Adrenal gland (tissue), 12 donors: ENCODE data around the gene ANKRD44. TPM values are rescaled to one million over a fixed set of nuclear protein-coding genes. Genes with fewer than 3 reads are reported as not detected.

Source experiments
- DNase-seq, 7 donors: peaks; one replicate each; pipeline ENCODE4 v3.0.0-alpha.2; 2019 to 2020
- H3K27ac ChIP-seq, 5 donors: fragments of 200-600 bp; sonication (generic) in 4 of 5; 1 replicate in 3 of 5; 2 replicates in 2 of 5; pipeline versions ENCODE4 v1.5.1 to v1.8.0; 2016 to 2020; ENCODE audit warnings: mild to moderate bottlenecking in 1 of 5
- H3K27me3 ChIP-seq: fragments of 200-600 bp; 2 replicates; pipeline ENCODE4 v1.8.0; 2021
- H3K36me3 ChIP-seq, 2 donors: fragments of 200-600 bp; replicated peaks in 1 of 2; 1 replicate in 1 of 2; 2 replicates in 1 of 2; pipeline versions ENCODE4 v1.5.1 to v1.8.0; 2018 to 2022
- H3K4me1 ChIP-seq, 2 donors: fragments of 200-600 bp; replicated peaks in 1 of 2; 1 replicate in 1 of 2; 2 replicates in 1 of 2; pipeline versions ENCODE4 v1.5.1 to v1.8.0; 2018 to 2021
- H3K4me3 ChIP-seq, 4 donors: fragments of 200-600 bp; sonication (generic) in 3 of 4; one replicate each; pipeline ENCODE4 v1.5.1; 2016 to 2018
- H3K9me3 ChIP-seq, 3 donors: fragments of 200-600 bp; sonication (generic) in 1 of 3; replicated peaks in 1 of 3; 1 replicate in 2 of 3; 2 replicates in 1 of 3; pipeline versions ENCODE4 v1.5.1 to v1.8.0; 2016 to 2021
- CTCF ChIP-seq, 6 experiments: fragments of 450-650 bp in 4 of 6; fragments of 200-600 bp in 2 of 6; sonication (generic) in 1 of 6; IDR thresholded peaks; 1 replicate in 5 of 6; 2 replicates in 1 of 6; pipeline versions ENCODE4 v1.5.1 to v1.8.0; 2016 to 2021; ENCODE audit warnings: antibody characterized with exemption in 6 of 6, mild to moderate bottlenecking in 2 of 6, moderate library complexity in 1 of 6
- POLR2A ChIP-seq, 2 donors: fragments of 450-650 bp; IDR thresholded peaks; one replicate each; pipeline ENCODE4 v1.6.1; 2017; ENCODE audit warnings: antibody characterized with exemption in 2 of 2, mild to moderate bottlenecking in 2 of 2, moderate library complexity in 1 of 2
- WGBS, 4 donors: extraction: QIAGEN DNeasy Blood & Tissue Kit in 2 of 4; methylation state at CpG; one replicate each; pipeline versions ENCODE4 v1.1.5 to v1.1.7; 2013 to 2017; 5-methylcytosine and 5-hydroxymethylcytosine counted together
- intact Hi-C, 2 donors: fragments of 100-400 bp; cut with DNase I; formaldehyde crosslinking; loops; one replicate each; pipeline versions ENCODE4 v1.14.1 to v1.15.0; 2022 to 2023
- polyA plus RNA-seq, 3 donors: library from polyadenylated mRNA; stranded (reverse); fragments of 200-250 nt in 2 of 3; fragments of 350-450 nt in 1 of 3; fragmentation: Illumina TruSeq in 1 of 3; extraction: RNeasy Lipid Tissue Mini Kit (QIAGEN cat#74804) in 1 of 3; gene quantifications; one replicate each; pipeline ENCODE4 v1.2.3, GENCODE V29; 2013 to 2014
- total RNA-seq, 9 donors: library from RNA; depleted of rRNA in 4 of 9; stranded (reverse); fragments of >200 nt in 4 of 9; fragments of 120-200 nt in 1 of 9; fragmentation: NEBNext Ultra II Directional in 1 of 9; extraction: Animal tissue kit (Norgen Biotek cat#: 25700) in 1 of 9; gene quantifications; one replicate each; pipeline versions ENCODE4 v1.1.0 to v1.2.4, GENCODE V29; 2013 to 2023
- donor health status: healthy with polysubstance abuse.
- donor health status: Bipolar disorder and iron deficiency.
- donor health status: DM: yes; HTN: yes; CAD: no.
- donor health status: DM: no; HTN: no; CAD: no.
- donor health status: DM: no; HTN: no; CAD: no.
- donor health status: DM: yes; HTN: yes; CAD: no.

The ANKRD44 gene
- total and polyA plus RNA-seq, 12 donors = 3.8 to 40.2 (median 21.3) TPM

DNA sequence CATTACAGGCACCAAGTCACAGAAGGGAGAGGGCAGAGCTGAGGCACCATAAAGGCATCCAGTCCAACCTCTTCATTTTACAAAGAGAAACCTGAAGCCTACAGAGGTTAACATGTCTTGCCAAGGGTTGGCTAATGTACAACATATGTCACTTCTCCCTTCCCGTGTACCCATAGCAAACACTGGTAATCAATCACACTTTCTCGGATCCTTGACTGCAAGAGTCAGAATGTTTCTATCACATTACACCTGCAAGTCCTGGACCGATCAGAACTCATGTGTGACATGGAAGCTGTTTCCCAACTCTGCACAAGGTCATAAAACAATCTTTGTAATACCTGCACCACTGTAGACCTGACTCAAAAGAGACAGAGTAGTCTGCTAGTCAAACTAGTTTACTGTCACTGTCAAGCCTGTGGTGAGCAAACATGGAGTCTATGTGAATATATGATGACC is 6.0 kb downstream of the ANKRD44 start:
- Histone ChIP-seq H3K4me1 (peaks cover 9 to 59% of the 10 kb centered on the region in 2 donors), H3K27ac (no peak overlapping the region)

DNA sequence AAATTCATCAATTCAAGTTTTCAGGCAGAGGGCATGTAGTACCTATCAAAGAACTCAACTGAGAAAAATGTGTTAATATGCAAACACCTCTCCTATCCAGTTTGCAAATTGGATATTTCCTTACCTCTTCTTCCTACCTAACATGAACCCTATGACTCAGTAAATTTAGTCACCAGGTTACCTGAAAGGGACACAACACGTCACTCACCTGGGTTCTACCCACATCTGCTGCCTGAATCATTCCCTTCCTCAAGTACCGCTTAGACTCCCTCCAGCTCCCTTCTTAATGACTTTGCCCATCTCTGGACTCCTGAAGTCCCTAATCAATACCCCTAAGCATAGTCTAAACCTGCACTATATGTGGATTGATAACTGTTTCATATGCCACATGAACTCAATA is 10.4 kb downstream of the ANKRD44 start:
- H3K9me3 ChIP-seq = no peaks in the 10 kb centered on the region
- H3K4me1 ChIP-seq = peaks cover 0 to 22% of the 10 kb centered on the region in 2 donors
- no peaks in the 10 kb centered on the region for H3K36me3 ChIP-seq
- H3K27ac ChIP-seq = no peak overlapping the region
- H3K4me3 ChIP-seq = no peak overlapping the region
- no peaks in the 10 kb centered on the region for H3K27me3 ChIP-seq
- 91 to 100% (median 96%) methylated on average over 2 of the region's 2 CpGs for WGBS, 4 donors
- intact Hi-C loops = no loop called here
- TF ChIP-seq POLR2A (IDR thresholded peaks at IDR 0.05) = no peak
- TF ChIP-seq CTCF (IDR thresholded peaks at IDR 0.05) = no peak
- DNase-seq = no peak

More for the DNA sequence above, 6.0 kb downstream of the ANKRD44 start:
- Histone ChIP-seq H3K27me3 (no peaks in the 10 kb centered on the region), H3K4me3 (no peak overlapping the region), H3K9me3 (no peaks in the 10 kb centered on the region), H3K36me3 (no peaks in the 10 kb centered on the region)
- intact Hi-C loops = no loop called here
- TF ChIP-seq POLR2A (IDR thresholded peaks at IDR 0.05) = no peak
- no peak for TF ChIP-seq CTCF (IDR thresholded peaks at IDR 0.05)
- 70 to 84% (median 81%) methylated on average over 3 of the region's 3 CpGs for WGBS, 4 donors
- DNase-seq = no peak

DNA sequence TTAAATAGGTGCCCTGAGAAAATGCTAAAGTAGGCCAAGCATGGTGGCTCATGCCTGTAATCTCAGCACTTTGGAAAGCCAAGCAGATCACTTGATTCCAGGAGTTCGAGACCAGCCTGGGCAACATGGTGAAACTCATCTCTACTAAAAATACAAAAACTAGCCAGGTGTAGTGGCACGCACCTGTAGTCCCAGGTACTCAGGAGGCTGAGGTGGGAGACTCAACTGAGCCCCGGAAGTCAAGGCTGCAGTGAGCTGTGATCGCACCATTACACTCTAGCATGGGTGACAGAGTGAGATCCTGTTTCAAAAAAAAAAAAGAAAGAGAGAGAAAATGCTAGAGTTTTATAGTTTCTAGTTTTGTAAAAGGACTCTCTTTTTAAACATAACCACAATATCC is 12.0 kb downstream of the ANKRD44 start:
- no peak for DNase-seq
- intact Hi-C loops = no loop called here
- 92 to 99% (median 96%) methylated on average over 4 of the region's 4 CpGs for WGBS, 4 donors
- TF ChIP-seq POLR2A (IDR thresholded peaks at IDR 0.05) = no peak
- no peak for TF ChIP-seq CTCF (IDR thresholded peaks at IDR 0.05)
- Histone ChIP-seq H3K27me3 (no peaks in the 10 kb centered on the region), H3K27ac (no peak overlapping the region), H3K4me3 (no peak overlapping the region), H3K36me3 (no peaks in the 10 kb centered on the region), H3K9me3 (no peaks in the 10 kb centered on the region), H3K4me1 (peaks cover 0 to 26% of the 10 kb centered on the region in 2 donors)

GRCh38 chr2:197297772-197298318 is 12.7 kb downstream of the ANKRD44 start:
- 88 to 90% (median 90%) methylated on average over 4 of the region's 4 CpGs for WGBS, 4 donors
- H3K4me1 ChIP-seq = peaks cover 5 to 31% of the 10 kb centered on the region in 2 donors
- intact Hi-C loops = no loop called here

More at GRCh38 chr2:197297772-197298318, 12.7 kb downstream of the ANKRD44 start:
- Histone ChIP-seq H3K27me3 (no peaks in the 10 kb centered on the region), H3K36me3 (no peaks in the 10 kb centered on the region), H3K4me3 (no peak overlapping the region), H3K9me3 (no peaks in the 10 kb centered on the region), H3K27ac (no peak overlapping the region)
- no peak for DNase-seq
- no peak for TF ChIP-seq CTCF (IDR thresholded peaks at IDR 0.05)
- no peak for TF ChIP-seq POLR2A (IDR thresholded peaks at IDR 0.05)
